ENCODE measurements around the gene HOXB9. TPM values are rescaled to one million over a fixed set of nuclear protein-coding genes. Genes with fewer than 3 reads are reported as not detected.

HOXB9 gene
- total RNA-seq, 1 experiment from 2014 or later, result 27.8 TPM

DNA sequence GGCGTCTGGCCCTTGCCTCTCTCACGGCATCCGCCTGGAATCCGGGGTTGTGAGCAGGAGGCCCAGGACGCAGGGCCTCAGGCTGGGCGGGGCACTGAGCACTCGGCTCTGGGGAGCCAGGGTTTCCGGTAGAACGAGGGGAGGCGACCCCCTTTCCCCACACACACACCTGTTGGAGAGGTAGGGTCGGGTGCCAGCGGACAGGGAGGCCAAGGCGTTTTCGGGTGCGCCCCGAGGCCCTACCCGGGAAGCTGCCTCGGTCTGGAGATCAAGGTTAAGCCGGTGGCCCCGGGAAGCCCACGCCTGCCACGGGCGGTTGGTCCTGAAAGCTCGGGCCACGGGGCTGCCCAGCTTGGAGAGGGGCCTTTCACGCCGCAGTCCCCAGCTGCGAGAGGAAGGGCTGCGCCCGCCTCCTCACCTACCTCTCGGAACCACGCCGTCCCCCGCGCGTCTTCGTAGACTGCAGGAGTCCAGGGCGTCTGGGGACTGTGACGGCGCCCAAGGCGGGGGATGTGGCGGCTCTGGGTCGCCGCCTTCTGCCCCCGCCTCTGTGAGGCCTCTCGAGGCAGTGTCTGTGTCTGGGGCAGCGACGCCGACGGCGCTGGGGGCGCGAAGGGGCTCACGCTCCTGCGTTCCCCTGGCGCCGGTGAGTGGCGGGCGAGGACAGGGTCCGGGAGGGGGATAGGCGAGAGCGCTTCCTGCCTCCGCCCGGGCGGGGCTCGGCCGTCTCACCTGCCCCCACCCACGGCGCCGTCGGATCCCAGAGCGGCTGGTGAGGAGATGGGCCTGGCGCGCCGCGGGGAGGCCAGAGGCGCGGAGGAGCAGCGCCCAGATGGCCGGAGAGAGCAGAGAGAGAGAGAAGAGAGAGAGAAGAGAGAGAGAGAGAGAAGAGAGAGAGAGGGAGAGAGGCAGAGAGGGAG, 20.3 kb upstream of the HOXB9 start:
- Mint-ChIP-seq H3K27me3 (ENCODE audit: unreplicated experiment) (no peaks in the 10 kb centered on the region), H3K27ac (ENCODE audit: unreplicated experiment) (peak overlapping the region; percentile 83), H3K9me3 (ENCODE audit: low read depth, unreplicated experiment) (no peaks in the 10 kb centered on the region), H3K36me3 (ENCODE audit: insufficient read depth, unreplicated experiment) (peaks cover 37% of the 10 kb centered on the region), H3K4me1 (ENCODE audit: low read depth, unreplicated experiment) (peaks cover 12% of the 10 kb centered on the region), H3K4me3 (ENCODE audit: low read depth, unreplicated experiment) (peak overlapping the region; percentile 93)
- intact Hi-C loops (cut with micrococcal nuclease; ENCODE audit: unreplicated experiment), result no loop called here
- no TSS peak for BruUV-seq (replicated peaks)
- peak; percentile 90 for DNase-seq
- CTCF ChIA-PET, result no interaction called here
- TF ChIP-seq, protein P1, sequence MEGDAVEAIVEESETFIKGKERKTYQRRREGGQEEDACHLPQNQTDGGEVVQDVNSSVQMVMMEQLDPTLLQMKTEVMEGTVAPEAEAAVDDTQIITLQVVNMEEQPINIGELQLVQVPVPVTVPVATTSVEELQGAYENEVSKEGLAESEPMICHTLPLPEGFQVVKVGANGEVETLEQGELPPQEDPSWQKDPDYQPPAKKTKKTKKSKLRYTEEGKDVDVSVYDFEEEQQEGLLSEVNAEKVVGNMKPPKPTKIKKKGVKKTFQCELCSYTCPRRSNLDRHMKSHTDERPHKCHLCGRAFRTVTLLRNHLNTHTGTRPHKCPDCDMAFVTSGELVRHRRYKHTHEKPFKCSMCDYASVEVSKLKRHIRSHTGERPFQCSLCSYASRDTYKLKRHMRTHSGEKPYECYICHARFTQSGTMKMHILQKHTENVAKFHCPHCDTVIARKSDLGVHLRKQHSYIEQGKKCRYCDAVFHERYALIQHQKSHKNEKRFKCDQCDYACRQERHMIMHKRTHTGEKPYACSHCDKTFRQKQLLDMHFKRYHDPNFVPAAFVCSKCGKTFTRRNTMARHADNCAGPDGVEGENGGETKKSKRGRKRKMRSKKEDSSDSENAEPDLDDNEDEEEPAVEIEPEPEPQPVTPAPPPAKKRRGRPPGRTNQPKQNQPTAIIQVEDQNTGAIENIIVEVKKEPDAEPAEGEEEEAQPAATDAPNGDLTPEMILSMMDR (IDR thresholded peaks at IDR 0.05; ENCODE audit: unreplicated experiment), result no peak

DNA sequence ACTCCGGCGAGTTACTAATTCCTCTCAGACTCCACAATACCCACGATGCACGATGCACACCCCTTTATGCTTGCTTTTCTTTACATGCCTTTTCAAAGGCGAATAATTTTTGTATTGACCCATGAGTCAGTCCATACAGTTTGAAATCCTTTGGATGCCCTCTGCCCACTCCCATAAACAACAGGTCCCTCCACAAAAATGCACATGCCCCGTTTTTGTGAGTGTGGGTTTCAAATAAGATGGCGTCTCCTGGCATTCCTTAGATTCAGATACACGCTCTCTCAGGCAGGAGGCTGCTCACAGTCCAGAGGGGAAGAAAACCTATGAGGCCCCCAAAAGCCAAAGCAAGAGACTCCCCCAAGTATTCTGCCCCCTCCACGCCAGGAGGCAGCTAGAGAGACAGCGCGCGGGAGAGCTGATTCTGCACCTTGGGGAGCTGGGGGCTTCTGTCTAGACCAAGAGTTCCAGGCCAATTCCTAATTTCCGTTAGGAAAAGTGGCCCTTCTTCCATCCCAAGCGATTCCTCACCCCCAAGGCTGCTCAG, 19.6 kb upstream of the HOXB9 start:
- intact Hi-C loops (cut with micrococcal nuclease; ENCODE audit: unreplicated experiment), result no loop called here
- CTCF ChIA-PET, result no interaction called here
- H3K36me3 Mint-ChIP-seq (ENCODE audit: insufficient read depth, unreplicated experiment), result peaks cover 41% of the 10 kb centered on the region
- H3K4me1 Mint-ChIP-seq (ENCODE audit: low read depth, unreplicated experiment), result peaks cover 18% of the 10 kb centered on the region
- H3K4me3 Mint-ChIP-seq (ENCODE audit: low read depth, unreplicated experiment), result peak overlapping the region; percentile 93
- DNase-seq, result no peak
- TSS peak; percentile 52 for BruUV-seq (replicated peaks)
- TF ChIP-seq, protein P1 (IDR thresholded peaks at IDR 0.05; ENCODE audit: unreplicated experiment), result no peak
- peak overlapping the region; percentile 83 for H3K27ac Mint-ChIP-seq (ENCODE audit: unreplicated experiment)
- no peaks in the 10 kb centered on the region for H3K9me3 Mint-ChIP-seq (ENCODE audit: low read depth, unreplicated experiment)
- no peaks in the 10 kb centered on the region for H3K27me3 Mint-ChIP-seq (ENCODE audit: unreplicated experiment)

DNA sequence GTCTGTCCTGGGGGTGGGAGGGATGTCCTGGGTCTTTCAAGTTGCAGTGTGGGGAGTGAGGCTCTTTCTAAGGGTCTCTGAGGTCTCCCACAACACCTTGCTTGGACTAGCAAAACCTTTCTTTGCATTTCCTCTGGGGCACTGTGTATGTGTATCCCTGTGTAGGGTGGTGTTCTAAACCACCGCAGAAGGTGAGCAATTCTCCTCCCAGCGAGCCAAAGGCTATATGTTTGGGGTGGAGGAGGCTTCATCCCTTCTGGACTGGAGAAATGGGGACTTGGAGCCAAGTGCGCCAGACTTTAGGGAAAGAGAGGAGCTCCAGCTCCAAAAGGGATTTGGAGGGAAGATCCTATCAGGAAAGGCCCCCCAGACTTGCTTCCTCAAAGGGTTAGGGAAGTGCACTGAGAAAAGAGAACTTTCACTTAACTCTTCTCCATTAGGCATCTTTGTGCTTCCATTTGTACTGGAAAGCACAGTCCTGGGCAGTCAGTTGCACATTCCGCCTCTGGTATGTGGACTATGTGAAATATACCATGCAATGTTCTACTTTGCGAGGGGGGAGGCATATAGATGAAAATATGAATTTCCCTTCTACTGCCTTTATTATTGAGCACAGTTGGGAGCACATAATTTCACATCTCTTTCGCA, 18.9 kb upstream of the HOXB9 start:
- Mint-ChIP-seq H3K27me3 (ENCODE audit: unreplicated experiment) (no peaks in the 10 kb centered on the region), H3K4me1 (ENCODE audit: low read depth, unreplicated experiment) (peaks cover 18% of the 10 kb centered on the region), H3K27ac (ENCODE audit: unreplicated experiment) (peak overlapping the region; percentile 83), H3K36me3 (ENCODE audit: insufficient read depth, unreplicated experiment) (peaks cover 41% of the 10 kb centered on the region), H3K4me3 (ENCODE audit: low read depth, unreplicated experiment) (peak overlapping the region; percentile 93), H3K9me3 (ENCODE audit: low read depth, unreplicated experiment) (no peaks in the 10 kb centered on the region)
- TF ChIP-seq, protein P1 (IDR thresholded peaks at IDR 0.05; ENCODE audit: unreplicated experiment), result no peak
- intact Hi-C loops (cut with micrococcal nuclease; ENCODE audit: unreplicated experiment), result no loop called here
- no peak for DNase-seq
- no TSS peak for BruUV-seq (replicated peaks)
- CTCF ChIA-PET, result no interaction called here

DNA sequence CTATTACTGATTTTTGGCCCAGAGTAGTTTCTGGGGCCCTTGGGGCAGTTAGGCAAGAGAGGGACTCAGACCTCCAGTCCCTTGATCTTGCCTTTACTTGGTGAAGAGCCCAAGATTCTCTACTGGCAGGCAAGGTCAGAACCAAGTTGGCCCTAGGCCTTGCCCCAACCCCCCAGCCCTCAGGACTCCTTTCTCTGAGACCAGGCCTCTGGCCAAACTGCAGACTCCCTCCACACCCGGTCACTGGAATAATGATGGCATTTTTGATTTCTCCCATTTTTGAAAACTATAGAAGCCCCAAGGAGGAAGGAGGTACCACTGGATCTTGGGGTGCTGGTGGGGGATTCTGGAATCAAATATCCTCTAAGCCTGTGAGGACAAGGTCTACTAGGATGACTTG, 18.0 kb upstream of the HOXB9 start:
- Mint-ChIP-seq H3K36me3 (ENCODE audit: insufficient read depth, unreplicated experiment) (peaks cover 41% of the 10 kb centered on the region), H3K27me3 (ENCODE audit: unreplicated experiment) (no peaks in the 10 kb centered on the region), H3K4me1 (ENCODE audit: low read depth, unreplicated experiment) (peaks cover 26% of the 10 kb centered on the region), H3K9me3 (ENCODE audit: low read depth, unreplicated experiment) (no peaks in the 10 kb centered on the region), H3K4me3 (ENCODE audit: low read depth, unreplicated experiment) (peak overlapping the region; percentile 93), H3K27ac (ENCODE audit: unreplicated experiment) (peak overlapping the region; percentile 13)
- DNase-seq, result no peak
- CTCF ChIA-PET, result interaction anchor here (0.7 kb wide), 1 partner anchor 1663 kb away, joined by 3 read pairs; no protein-coding TSS in a partner anchor
- TF ChIP-seq, protein P1 (IDR thresholded peaks at IDR 0.05; ENCODE audit: unreplicated experiment), result no peak
- intact Hi-C loops (cut with micrococcal nuclease; ENCODE audit: unreplicated experiment), result no loop called here
- BruUV-seq (replicated peaks), result no TSS peak

All from Calu3 (cell line).